ENCODE data around the gene ZNF853. TPM values are rescaled to one million over a fixed set of nuclear protein-coding genes. Genes with fewer than 3 reads are reported as not detected.
"Not testable (repeated sequence)": the region's sequence is repeated elsewhere in the genome, so short reads cannot be mapped to it uniquely, and the experiment has no call there.

The ZNF853 gene
- polyA plus RNA-seq, 1 of the 3 experiments (the other 2 are of a cell fraction) = 15.9 TPM

DNA sequence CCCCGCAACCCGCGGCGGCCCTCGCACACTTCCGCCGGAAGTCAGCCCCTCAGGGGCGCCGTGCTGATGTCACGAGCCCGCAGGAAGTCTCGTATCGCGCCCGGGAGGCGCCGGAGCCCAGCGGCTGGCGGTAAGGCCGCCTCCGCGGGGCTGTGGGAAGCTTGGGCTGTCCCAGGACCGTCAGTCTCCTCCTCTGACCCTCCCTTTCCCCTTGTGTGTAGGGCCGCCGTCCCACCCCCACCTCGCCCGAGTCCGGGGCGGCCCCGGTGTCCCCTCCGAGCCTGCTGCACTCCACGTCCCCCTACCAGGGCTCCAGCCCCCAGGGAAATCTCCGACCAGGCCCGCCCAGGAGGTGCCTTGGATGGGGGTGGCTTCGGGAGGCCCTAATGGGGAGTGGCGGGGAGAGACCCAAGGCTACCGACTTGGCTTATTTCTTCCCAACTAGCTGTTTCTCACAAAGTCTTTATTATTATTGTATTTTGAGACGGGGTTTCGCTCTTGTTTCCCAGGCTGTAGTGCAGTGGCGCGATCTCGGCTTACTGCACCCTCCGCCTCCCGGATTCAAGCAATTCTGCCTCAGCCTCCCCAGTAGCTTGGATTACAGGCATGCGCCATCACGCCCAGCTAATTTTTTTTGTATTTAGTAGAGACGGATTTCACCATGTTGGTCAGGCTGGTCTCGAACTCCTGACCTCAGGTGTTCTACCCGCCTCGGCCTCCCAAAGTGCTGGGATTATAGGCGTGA lies 37.9 kb upstream of the ZNF853 start, which contains the start of gene ZDHHC4 (continued):
- peak in 1 of 2 experiments; percentile 20; a peak in 1 of 4 replicates for TF ChIP-seq EP300 (IDR thresholded peaks at IDR 0.05; ENCODE audit: borderline replicate concordance in 1 of 2, low read depth in 1 of 2, low read length in 1 of 2)
- TF ChIP-seq EZH2phosphoT487 (IDR thresholded peaks at IDR 0.05; ENCODE audit: borderline replicate concordance, low read depth) = no peak

DNA sequence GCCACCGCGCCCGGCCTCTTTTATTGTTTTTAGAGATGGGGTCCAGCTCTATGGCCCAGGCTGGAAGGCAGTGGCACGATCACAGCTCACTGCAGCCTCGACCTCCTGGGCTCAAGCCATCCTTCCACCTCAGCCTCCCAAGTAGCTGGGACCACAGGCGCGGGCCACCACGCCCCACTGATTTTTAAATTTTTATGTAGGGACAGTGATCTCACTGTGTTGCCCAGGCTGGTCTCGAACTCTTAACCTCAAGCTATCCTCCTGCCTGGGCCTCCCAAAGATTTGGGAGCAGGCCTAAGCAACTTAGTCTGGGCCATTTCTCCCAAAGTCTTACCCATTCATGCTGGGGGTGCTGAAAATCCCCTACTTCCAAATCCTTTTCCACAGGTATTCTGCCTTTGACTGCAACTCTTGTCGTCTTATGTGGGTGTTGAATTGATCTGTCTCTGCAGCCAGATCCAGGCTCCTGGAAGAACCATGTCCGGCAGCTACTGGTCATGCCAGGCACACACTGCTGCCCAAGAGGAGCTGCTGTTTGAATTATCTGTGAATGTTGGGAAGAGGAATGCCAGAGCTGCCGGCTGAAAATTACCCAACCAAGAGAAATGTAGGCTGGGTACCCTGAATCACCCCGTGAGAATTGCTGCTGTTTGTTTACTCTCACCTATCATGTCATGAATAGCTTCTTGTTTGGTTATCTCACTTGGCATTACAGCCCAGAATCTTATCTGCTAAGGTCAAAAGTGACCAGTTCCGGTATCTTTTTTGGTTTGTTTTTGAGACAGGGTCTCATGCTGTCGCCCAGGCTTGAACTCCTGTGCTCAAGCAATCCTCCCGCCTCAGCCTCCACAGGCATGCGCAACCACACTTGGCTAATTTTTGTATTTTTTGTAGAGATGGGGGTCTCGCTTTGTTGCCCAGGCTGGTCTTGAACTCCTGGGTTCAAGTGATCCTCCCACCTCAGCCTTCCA lies 37.0 kb upstream of the ZNF853 start:
- Histone ChIP-seq H3K9me2 (no peaks in the 10 kb centered on the region), H3K79me2 (ENCODE audit: insufficient read depth) (peaks cover 13% of the 10 kb centered on the region; the same call in 1 of the 2 replicates), H3F3A (replicated peaks; ENCODE audit: insufficient read depth) (peaks cover 27% of the 10 kb centered on the region), H3K27ac (ENCODE audit: low read depth in 2 of 2, low read length in 1 of 2) (peak overlapping the region in 1 of 2 experiments; percentile 89; a peak in 2 of 4 replicates), H3K4me3 (ENCODE audit: low read depth in 2 of 2, low read length in 1 of 2) (peak overlapping the region; percentile 62 to 87), H3K27me3 (ENCODE audit: insufficient read depth) (no peaks in the 10 kb centered on the region), H2AFZ (ENCODE audit: low read depth) (peak overlapping the region; percentile 90), H3K9ac (peak overlapping the region; percentile 88), H3K9me3 (no peaks in the 10 kb centered on the region), H3K4me1 (ENCODE audit: control insufficient read depth in 1 of 2, insufficient read depth in 2 of 2, low read depth in 1 of 2, low read length in 1 of 2) (peaks cover 0 to 7% of the 10 kb centered on the region in 2 experiments; a peak in 1 of 4 replicates), H3K4me2 (peak overlapping the region; percentile 76), H3K36me3 (replicated peaks in 1 of 2; ENCODE audit: control insufficient read depth in 1 of 2, insufficient read depth in 2 of 2, low read length in 1 of 2) (peaks cover 22 to 28% of the 10 kb centered on the region in 2 experiments), H4K20me1 (ENCODE audit: insufficient read depth) (no peaks in the 10 kb centered on the region)
- CTCF ChIA-PET = interaction anchor here (0.7 to 9.7 kb wide), 10 partner anchors 12 to 73 kb away, joined by 3 to 85 read pairs (median 4); partner anchors contain the start of gene INTS15
- POLR2A ChIA-PET = interaction anchor here (1.2 to 2.7 kb wide), 2 partner anchors 11 to 19 kb away, joined by 4 to 16 read pairs; partner anchors contain the start of gene INTS15
- TF ChIP-seq, protein P1, sequence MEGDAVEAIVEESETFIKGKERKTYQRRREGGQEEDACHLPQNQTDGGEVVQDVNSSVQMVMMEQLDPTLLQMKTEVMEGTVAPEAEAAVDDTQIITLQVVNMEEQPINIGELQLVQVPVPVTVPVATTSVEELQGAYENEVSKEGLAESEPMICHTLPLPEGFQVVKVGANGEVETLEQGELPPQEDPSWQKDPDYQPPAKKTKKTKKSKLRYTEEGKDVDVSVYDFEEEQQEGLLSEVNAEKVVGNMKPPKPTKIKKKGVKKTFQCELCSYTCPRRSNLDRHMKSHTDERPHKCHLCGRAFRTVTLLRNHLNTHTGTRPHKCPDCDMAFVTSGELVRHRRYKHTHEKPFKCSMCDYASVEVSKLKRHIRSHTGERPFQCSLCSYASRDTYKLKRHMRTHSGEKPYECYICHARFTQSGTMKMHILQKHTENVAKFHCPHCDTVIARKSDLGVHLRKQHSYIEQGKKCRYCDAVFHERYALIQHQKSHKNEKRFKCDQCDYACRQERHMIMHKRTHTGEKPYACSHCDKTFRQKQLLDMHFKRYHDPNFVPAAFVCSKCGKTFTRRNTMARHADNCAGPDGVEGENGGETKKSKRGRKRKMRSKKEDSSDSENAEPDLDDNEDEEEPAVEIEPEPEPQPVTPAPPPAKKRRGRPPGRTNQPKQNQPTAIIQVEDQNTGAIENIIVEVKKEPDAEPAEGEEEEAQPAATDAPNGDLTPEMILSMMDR (IDR thresholded peaks at IDR 0.05) = no peak
- TF ChIP-seq TCF12 (IDR thresholded peaks at IDR 0.05) = no peak
- no peak for DNase-seq
- WGBS (ENCODE audit: low lambda C conversion rate) = 89% methylated on average over 18 of the region's 18 CpGs

DNA sequence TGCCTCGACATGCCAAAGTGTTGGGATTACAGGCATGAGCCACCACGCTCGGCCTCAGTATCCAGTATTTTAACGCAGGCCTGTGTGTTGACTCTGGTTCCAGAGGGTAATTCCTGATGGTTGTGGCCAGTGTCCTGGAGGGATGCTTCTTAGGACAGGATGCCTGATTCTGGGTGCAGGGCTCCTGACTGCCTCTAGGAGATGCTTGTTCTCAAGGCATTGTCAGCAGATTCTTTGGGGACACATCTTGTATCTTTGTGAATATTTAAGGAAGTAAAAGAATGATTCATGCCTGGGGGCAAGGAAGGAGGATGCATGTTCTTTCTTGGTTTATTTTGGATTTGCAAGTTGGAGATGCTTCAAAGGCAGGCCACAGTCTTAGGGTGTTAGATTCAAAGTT lies 36.0 kb upstream of the ZNF853 start:
- H3K27me3 ChIP-seq (ENCODE audit: insufficient read depth) = no peaks in the 10 kb centered on the region
- H3K9ac ChIP-seq = no peak overlapping the region
- H3K36me3 ChIP-seq (replicated peaks in 1 of 2; ENCODE audit: control insufficient read depth in 1 of 2, insufficient read depth in 2 of 2, low read length in 1 of 2) = peaks cover 25 to 37% of the 10 kb centered on the region in 2 experiments
- H3K9me2 ChIP-seq = no peaks in the 10 kb centered on the region
- H3K4me3 ChIP-seq (ENCODE audit: low read depth in 2 of 2, low read length in 1 of 2) = no peak overlapping the region
- CTCF ChIA-PET = no interaction called here
- H4K20me1 ChIP-seq (ENCODE audit: insufficient read depth) = no peaks in the 10 kb centered on the region
- 96% methylated on average over 4 of the region's 4 CpGs for WGBS (ENCODE audit: low lambda C conversion rate)
- DNase-seq = no peak
- POLR2A ChIA-PET = no interaction called here
- H3K27ac ChIP-seq (ENCODE audit: low read depth in 2 of 2, low read length in 1 of 2) = no peak overlapping the region
- peaks cover 0 to 7% of the 10 kb centered on the region in 2 experiments; a peak in 1 of 4 replicates for H3K4me1 ChIP-seq (ENCODE audit: control insufficient read depth in 1 of 2, insufficient read depth in 2 of 2, low read depth in 1 of 2, low read length in 1 of 2)
- peaks cover 13% of the 10 kb centered on the region; the same call in 1 of the 2 replicates for H3K79me2 ChIP-seq (ENCODE audit: insufficient read depth)
- no peaks in the 10 kb centered on the region for H3K9me3 ChIP-seq
- H3K4me2 ChIP-seq = no peak overlapping the region
- no peak overlapping the region for H2AFZ ChIP-seq (ENCODE audit: low read depth)
- TF ChIP-seq, protein P1 (IDR thresholded peaks at IDR 0.05) = peak; percentile 31; the same call in 1 of the 2 replicates
- no peak for TF ChIP-seq EP300 (IDR thresholded peaks at IDR 0.05; ENCODE audit: borderline replicate concordance in 1 of 2, low read depth in 1 of 2, low read length in 1 of 2)
- peaks cover 27% of the 10 kb centered on the region for H3F3A ChIP-seq (replicated peaks; ENCODE audit: insufficient read depth)

GRCh38 chr7:6585746-6586432 lies 29.5 kb upstream of the ZNF853 start:
- H3K4me2 ChIP-seq; H3K9me3 ChIP-seq; H4K20me1 ChIP-seq (ENCODE audit: insufficient read depth); H3K27ac ChIP-seq (ENCODE audit: low read depth in 2 of 2, low read length in 1 of 2); POLR2A ChIA-PET; H3K9me2 ChIP-seq; DNase-seq; H2AFZ ChIP-seq (ENCODE audit: low read depth); H3K27me3 ChIP-seq (ENCODE audit: insufficient read depth); H3K4me1 ChIP-seq (ENCODE audit: control insufficient read depth in 1 of 2, insufficient read depth in 2 of 2, low read depth in 1 of 2, low read length in 1 of 2); H3K4me3 ChIP-seq (ENCODE audit: low read depth in 2 of 2, low read length in 1 of 2); H3K9ac ChIP-seq; CTCF ChIA-PET; H3K79me2 ChIP-seq (ENCODE audit: insufficient read depth): not testable (repeated sequence)
- H3K36me3 ChIP-seq (replicated peaks in 1 of 2; ENCODE audit: control insufficient read depth in 1 of 2, insufficient read depth in 2 of 2, low read length in 1 of 2) = peaks cover 33 to 57% of the 10 kb centered on the region in 2 experiments
- H3F3A ChIP-seq (replicated peaks; ENCODE audit: insufficient read depth) = peaks cover 12% of the 10 kb centered on the region
- 85% methylated on average over 8 of the region's 8 CpGs for WGBS (ENCODE audit: low lambda C conversion rate)
